MG63 (cell line): Measurements from ENCODE around the gene MTHFR. TPM values are rescaled to one million over a fixed set of nuclear protein-coding genes. Genes with fewer than 3 reads are reported as not detected.
A peak's percentile ranks its signal among the peaks of the same experiment; 100 is the strongest.

Experiments
- DNase-seq: peaks from one replicate; pipeline ENCODE4 v3.0.0-alpha.2; 2020
- H3K27me3 ChIP-seq: fragments of 250-450 bp; sonication (Bioruptor Pico); 2 replicates; pipeline ENCODE4 v1.5.1; 2020; ENCODE audit warnings: mild to moderate bottlenecking, moderate library complexity
- H3K36me3 ChIP-seq: fragments of 250-450 bp; sonication (Bioruptor Pico); 2 replicates; pipeline ENCODE4 v1.5.1; 2020; ENCODE audit warnings: mild to moderate bottlenecking, moderate library complexity
- H3K4me3 ChIP-seq: fragments of 250-450 bp; sonication (Bioruptor Pico); 2 replicates; pipeline ENCODE4 v1.5.1; 2020; ENCODE audit warnings: mild to moderate bottlenecking, moderate library complexity
- H3K9me3 ChIP-seq: fragments of 250-450 bp; sonication (Bioruptor Pico); 2 replicates; pipeline ENCODE4 v1.5.1; 2020; ENCODE audit warnings: mild to moderate bottlenecking, moderate library complexity
- total RNA-seq: library from RNA; depleted of rRNA; stranded (reverse); fragments of >200 nt; shearing (Covaris generic); gene quantifications from 2 replicates; pipeline ENCODE4 v1.2.3, GENCODE V29; 2014; ENCODE audit warnings: low replicate concordance; rRNA removed

The MTHFR gene
- 3.8 and 7.8 TPM in 2 replicates for total RNA-seq

GRCh38 chr1:11805422-11806306 lies at the start of gene MTHFR, which contains the start of gene CLCN6:
MTHFR (minus strand) TSS chr1:11805964; CDS start chr1:11803116, 2,848 bp downstream.
CLCN6 (plus strand) TSS chr1:11806191; CDS start chr1:11806263, 72 bp downstream.
- Histone ChIP-seq H3K27me3 (no peaks in the 10 kb centered on the region), H3K9me3 (no peaks in the 10 kb centered on the region), H3K4me3 (peak within 1 kb of the TSS; percentile 83), H3K36me3 (peaks cover 24% of the 10 kb centered on the region)
- peak; percentile 99 for DNase-seq

DNA sequence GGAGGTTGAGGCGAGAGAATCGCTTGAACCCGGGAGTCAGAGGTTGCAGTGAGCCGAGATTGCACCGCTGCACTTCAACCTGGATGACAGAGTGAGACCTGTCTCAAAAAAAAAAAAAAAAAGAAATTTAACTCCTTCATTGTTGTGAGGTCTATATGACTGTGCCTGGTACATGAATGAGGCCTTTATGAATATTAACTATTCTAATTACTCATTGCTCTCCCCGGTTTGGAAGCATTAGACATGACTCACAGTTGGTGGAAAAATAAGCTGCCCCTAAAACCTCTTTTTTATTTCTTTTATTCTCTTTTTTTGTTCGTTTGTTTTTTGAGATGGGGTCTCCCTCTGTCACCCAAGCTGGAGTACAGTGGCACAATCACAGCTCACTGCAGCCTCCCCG lies 49.7 kb upstream of the MTHFR start:
- no peak for DNase-seq
- Histone ChIP-seq H3K27me3 (peaks cover 31% of the 10 kb centered on the region), H3K36me3 (no peaks in the 10 kb centered on the region), H3K4me3 (no peak overlapping the region), H3K9me3 (no peaks in the 10 kb centered on the region)

GRCh38 chr1:11854519-11854918 lies 48.8 kb upstream of the MTHFR start:
- no peak for DNase-seq
- no peaks in the 10 kb centered on the region for H3K9me3 ChIP-seq
- no peaks in the 10 kb centered on the region for H3K36me3 ChIP-seq
- peaks cover 22% of the 10 kb centered on the region for H3K27me3 ChIP-seq
- H3K4me3 ChIP-seq, result no peak overlapping the region

DNA sequence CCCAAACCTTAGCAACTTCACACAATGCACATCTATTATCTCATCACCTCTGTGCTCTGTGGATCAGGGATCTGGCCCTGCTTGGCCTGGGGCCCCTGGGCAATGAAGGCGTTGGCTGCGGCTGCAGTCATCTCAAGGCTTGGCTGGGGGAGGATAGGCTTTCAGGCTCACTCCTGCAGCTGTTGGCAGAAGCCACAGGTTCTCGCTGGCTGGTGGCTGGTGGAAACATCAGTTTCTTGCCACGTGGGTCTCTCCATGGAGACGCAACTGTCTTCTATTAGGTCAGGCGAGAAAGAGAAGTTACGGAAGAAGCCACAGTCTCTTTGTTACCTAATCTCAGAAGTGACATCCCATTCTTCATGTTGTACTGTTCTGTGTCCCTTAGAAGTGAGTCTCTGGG lies 45.4 kb upstream of the MTHFR start:
- Histone ChIP-seq H3K9me3 (no peaks in the 10 kb centered on the region), H3K4me3 (no peak overlapping the region)
- DNase-seq, result no peak

GRCh38 chr1:11850156-11850555 lies 44.4 kb upstream of the MTHFR start:
- Histone ChIP-seq H3K4me3 (no peak overlapping the region), H3K9me3 (no peaks in the 10 kb centered on the region), H3K36me3 (no peaks in the 10 kb centered on the region), H3K27me3 (peaks cover 6% of the 10 kb centered on the region)
- no peak for DNase-seq

More for the DNA sequence above, 45.4 kb upstream of the MTHFR start:
- Histone ChIP-seq H3K27me3 (peaks cover 6% of the 10 kb centered on the region), H3K36me3 (no peaks in the 10 kb centered on the region)

DNA sequence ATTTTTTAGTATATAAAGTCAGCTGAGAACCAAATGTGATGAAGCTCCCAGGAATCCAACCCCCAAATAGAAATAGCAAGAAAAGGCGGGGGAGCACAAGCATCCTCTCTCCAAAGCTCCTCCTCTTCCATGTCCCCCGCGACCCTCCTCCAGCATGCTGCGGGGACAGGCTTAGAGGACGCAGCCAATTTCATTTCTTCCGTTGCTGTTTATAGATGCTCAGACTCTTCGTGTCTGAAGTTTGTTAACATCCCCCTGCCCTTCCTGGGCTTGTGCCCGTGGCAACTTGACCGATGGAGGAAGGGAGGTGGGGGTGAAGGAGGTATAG lies 42.6 kb upstream of the MTHFR start:
- no peaks in the 10 kb centered on the region for H3K27me3 ChIP-seq
- H3K4me3 ChIP-seq, result no peak overlapping the region
- H3K36me3 ChIP-seq, result no peaks in the 10 kb centered on the region; the same call in 1 of the 2 replicates
- H3K9me3 ChIP-seq, result no peaks in the 10 kb centered on the region
- DNase-seq, result no peak

DNA sequence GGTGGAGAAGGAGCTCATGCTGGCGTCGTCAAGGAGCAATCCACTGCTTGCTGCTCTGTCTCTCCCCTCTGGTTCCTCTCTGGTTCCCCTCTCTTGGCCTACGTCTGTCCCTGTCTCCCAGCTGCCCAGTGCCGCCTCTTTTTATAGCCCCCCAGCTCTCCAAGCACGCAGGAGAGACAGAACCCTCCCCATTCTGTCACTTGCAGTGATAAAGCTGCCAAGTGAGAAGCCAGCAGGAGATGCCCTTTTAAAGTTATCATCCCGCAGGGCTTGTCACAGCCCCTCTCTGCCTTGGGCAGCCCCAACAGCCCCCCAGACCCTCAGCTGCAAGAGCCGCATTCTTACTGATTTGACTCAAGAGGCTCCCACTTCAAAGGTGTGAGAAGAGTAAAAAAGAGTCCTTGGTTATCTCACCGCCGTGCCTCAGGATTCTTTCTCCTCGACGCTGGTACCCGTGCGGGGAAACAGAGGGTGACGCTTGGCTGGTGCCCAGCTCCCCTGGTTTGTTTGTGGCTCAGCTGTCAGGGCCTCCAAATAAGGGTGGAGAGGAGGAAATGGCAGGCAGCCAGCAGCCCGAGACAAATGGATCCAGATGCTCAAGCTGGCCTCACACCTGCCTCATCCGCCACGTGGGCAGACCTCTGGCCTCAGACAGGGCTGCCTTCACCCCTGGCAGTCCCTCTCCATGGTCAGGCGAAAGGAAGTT lies 42.1 kb upstream of the MTHFR start, which contains the start of gene NPPA:
Gene NPPA (minus strand): TSS at position 117 of the 706 bp plus-strand sequence. CDS start 99 bp downstream, at position 18.
- no peak for DNase-seq
- Histone ChIP-seq H3K36me3 (no peaks in the 10 kb centered on the region; the same call in 1 of the 2 replicates), H3K9me3 (no peaks in the 10 kb centered on the region), H3K27me3 (no peaks in the 10 kb centered on the region), H3K4me3 (no peak within 1 kb of the TSS)

- H3K27me3 ChIP-seq, result no peaks in the 10 kb centered on the region
- no peak for DNase-seq
- no peak overlapping the region for H3K4me3 ChIP-seq
- peaks cover 2% of the 10 kb centered on the region; the same call in 1 of the 2 replicates for H3K36me3 ChIP-seq
- no peaks in the 10 kb centered on the region for H3K9me3 ChIP-seq
Measured at GRCh38 chr1:11845641-11846335, 40.0 kb upstream of the MTHFR start.

GRCh38 chr1:11842154-11843041 lies 36.6 kb upstream of the MTHFR start:
- Histone ChIP-seq H3K9me3 (no peaks in the 10 kb centered on the region), H3K27me3 (no peaks in the 10 kb centered on the region), H3K36me3 (peaks cover 29% of the 10 kb centered on the region), H3K4me3 (no peak overlapping the region)
- no peak for DNase-seq

GRCh38 chr1:11841245-11842153 lies 35.7 kb upstream of the MTHFR start:
- DNase-seq, result no peak
- H3K4me3 ChIP-seq, result no peak overlapping the region
- no peaks in the 10 kb centered on the region for H3K27me3 ChIP-seq
- H3K36me3 ChIP-seq, result peaks cover 29% of the 10 kb centered on the region
- no peaks in the 10 kb centered on the region for H3K9me3 ChIP-seq

DNA sequence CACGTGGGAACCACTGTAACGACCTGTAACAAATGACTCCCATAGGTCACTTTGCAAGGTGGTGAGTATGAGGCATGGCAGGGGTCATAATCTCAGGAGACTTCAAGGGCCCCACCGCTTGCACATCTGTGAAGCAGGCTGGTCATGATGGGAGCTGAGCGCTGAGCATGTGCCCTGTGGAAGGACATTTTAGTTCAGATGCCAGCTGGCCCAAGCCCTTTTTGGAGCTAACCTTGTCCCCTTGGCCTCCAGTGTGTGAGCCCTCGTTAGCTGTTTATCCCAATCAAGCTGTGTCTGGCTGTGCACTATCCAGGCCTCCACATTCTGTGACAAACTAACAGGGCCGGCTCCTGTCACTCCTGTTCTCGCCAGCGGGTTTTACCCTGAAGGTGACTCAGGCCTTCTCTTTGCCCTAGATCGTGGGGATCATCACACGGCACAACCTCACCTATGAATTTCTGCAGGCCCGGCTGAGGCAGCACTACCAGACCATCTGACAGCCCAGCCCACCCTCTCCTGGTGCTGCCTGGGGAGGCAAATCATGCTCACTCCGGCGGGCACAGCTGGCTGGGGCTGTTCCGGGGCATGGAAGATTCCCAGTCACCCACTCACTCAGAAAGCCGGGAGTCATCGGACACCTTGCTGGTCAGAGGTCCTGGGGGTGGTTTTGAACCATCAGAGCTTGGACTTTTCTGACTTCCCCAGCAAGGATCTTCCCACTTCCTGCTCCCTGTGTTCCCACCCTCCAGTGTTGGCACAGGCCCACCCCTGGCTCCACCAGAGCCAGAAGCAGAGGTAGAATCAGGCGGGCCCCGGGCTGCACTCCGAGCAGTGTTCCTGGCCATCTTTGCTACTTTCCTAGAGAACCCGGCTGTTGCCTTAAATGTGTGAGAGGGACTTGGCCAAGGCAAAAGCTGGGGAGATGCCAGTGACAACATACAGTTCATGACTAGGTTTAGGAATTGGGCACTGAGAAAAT lies 34.3 kb upstream of the MTHFR start:
- Histone ChIP-seq H3K4me3 (no peak overlapping the region), H3K27me3 (no peaks in the 10 kb centered on the region), H3K9me3 (no peaks in the 10 kb centered on the region), H3K36me3 (peaks cover 29% of the 10 kb centered on the region)
- DNase-seq, result no peak

DNA sequence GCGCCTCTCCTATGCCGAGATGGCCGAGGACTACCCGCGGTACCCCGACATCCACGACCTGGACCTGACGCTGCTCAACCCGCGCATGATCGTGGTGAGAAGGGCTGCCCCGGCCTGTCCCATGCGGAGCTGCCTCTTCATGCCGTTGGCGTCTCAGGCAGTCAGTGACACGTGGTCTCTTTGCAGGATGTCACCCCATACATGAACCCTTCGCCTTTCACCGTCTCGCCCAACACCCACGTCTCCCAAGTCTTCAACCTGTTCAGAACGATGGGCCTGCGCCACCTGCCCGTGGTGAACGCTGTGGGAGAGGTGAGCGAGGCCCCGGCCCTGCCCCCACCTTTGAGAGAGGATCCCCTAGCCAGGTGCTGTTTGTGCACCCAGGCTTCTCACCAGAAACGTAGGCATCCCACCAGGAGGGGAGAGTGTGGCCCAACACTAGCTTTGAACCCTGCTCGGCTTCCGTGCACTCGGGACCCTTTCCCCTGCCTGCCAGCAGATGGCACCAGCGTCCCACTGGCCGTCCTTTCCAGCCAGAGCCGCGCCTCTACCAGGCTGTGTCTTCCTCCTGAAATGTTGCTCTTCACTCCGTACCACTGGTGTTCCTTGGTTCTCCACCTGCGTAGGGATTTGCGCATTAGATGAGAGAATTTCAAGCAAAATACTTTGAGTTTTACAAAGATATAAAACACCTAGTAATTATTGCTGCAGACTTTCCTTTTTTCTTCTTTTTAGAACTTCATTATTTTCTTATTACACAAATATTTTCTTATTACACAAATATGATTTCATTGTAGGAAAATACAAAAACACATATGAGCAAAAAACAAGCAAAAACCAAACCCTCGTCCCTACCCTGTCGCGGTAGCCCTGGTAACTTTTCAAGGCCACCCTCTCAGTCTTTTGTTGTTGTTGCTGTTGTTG lies 32.8 kb upstream of the MTHFR start:
- Histone ChIP-seq H3K4me3 (no peak overlapping the region), H3K9me3 (no peaks in the 10 kb centered on the region), H3K27me3 (no peaks in the 10 kb centered on the region), H3K36me3 (peaks cover 31% of the 10 kb centered on the region)
- peak; percentile 55 for DNase-seq

DNA sequence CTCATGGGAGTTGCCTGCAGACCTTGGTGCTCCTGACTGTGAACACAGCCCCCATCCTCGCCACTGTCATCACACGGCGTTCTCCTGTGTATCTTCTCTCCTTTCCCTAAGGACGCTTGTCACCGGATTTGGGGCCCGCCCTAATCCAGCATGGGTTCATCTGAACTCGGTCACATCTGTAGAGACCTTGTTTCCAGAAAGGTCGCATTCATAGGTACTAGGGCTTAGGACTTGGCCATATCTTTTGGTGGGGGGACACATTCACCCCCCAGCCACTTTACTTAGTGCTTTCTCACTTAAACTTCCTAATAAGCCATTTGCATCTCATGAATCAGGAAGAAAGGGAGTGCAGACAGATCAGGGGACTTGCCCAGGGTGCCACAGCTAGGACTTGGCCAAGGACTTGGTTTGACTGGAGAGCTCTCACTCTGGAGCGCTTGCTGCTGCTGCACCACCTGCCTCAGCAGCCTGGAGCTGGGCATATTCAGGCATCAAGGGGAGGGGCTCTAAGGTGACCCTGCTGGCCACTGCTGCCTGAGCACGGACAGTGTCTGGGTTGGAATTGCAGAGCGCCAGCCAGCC lies 32.1 kb upstream of the MTHFR start:
- Histone ChIP-seq H3K27me3 (no peaks in the 10 kb centered on the region), H3K4me3 (no peak overlapping the region), H3K9me3 (no peaks in the 10 kb centered on the region), H3K36me3 (peaks cover 35% of the 10 kb centered on the region)
- DNase-seq, result no peak
